ENCODE results near the gene MSTN.

- no peak for TF ChIP-seq CTCF (IDR thresholded peaks at IDR 0.05; ENCODE audit: low read depth, low read length)
- TF ChIP-seq MAX (IDR thresholded peaks at IDR 0.05; ENCODE audit: low read depth, low read length), result no peak
Measured at GRCh38 chr2:190110131-190110530, 47.6 kb upstream of the MSTN start.
